ENCODE measurements around the gene KIF15. TPM values are rescaled to one million over a fixed set of nuclear protein-coding genes. Genes with fewer than 3 reads are reported as not detected.
A peak's percentile ranks its signal among the peaks of the same experiment; 100 is the strongest.

KIF15 gene
- total RNA-seq, 1 experiment from 2014 or later, result 21.9 TPM

DNA sequence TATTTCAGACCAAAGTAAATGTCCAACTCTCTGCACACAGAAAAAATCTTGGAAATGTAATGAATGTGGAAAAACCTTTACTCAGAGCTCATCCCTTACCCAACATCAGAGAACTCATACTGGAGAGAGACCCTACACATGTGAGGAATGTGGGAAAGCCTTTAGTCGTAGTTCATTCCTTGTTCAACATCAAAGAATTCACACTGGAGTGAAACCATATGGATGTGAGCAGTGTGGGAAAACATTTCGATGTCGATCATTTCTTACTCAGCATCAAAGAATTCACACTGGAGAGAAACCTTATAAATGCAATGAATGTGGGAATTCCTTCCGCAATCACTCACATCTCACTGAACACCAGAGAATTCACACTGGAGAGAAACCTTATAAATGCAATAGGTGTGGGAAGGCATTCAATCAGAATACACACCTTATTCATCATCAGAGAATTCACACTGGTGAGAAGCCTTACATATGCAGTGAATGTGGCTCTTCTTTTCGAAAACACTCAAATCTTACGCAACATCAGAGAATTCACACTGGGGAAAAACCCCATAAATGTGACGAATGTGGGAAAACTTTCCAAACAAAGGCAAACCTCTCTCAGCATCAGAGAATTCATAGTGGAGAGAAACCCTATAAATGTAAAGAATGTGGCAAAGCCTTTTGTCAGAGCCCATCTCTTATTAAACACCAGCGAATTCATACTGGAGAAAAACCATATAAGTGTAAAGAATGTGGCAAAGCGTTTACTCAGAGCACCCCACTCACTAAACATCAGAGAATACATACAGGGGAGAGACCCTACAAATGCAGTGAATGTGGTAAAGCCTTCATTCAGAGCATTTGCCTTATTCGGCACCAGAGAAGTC lies 40.1 kb upstream of the KIF15 start:
- peaks cover 4% of the 10 kb centered on the region for H3K36me3 ChIP-seq (ENCODE audit: insufficient read depth, low read length, poor library complexity, severe bottlenecking)
- intact Hi-C loops (cut with micrococcal nuclease; ENCODE audit: unreplicated experiment), result no loop called here
- CTCF ChIA-PET, result no interaction called here

DNA sequence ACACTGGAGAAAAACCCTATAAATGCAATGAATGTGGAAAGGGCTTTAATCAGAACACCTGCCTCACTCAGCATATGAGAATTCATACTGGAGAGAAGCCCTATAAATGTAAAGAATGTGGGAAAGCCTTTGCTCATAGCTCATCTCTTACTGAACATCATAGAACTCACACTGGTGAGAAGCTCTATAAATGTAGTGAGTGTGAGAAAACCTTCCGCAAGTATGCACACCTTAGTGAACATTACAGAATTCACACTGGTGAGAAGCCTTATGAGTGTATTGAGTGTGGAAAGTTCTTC lies 39.5 kb upstream of the KIF15 start:
- Histone ChIP-seq H3K4me3 (ENCODE audit: low read depth, low read length, poor library complexity, severe bottlenecking) (no peak overlapping the region), H3K27ac (ENCODE audit: low read depth, low read length, poor library complexity, severe bottlenecking) (no peak overlapping the region), H3K4me1 (ENCODE audit: insufficient read depth, low read length, poor library complexity, severe bottlenecking) (no peaks in the 10 kb centered on the region), H3K36me3 (ENCODE audit: insufficient read depth, low read length, poor library complexity, severe bottlenecking) (peaks cover 4% of the 10 kb centered on the region), H3K9me3 (ENCODE audit: low read depth, low read length, poor library complexity, severe bottlenecking) (peaks cover 30% of the 10 kb centered on the region), H3K27me3 (replicated peaks; ENCODE audit: insufficient read depth, low read depth, low read length, poor library complexity) (no peaks in the 10 kb centered on the region)
- ChIA-PET CTCF (no interaction called here), POLR2A (ENCODE audit: low non-redundant PET) (no interaction called here)
- no peak for DNase-seq (ENCODE audit: low spot score)
- BruUV-seq (replicated peaks), result no TSS peak
- no peak for TF ChIP-seq EZH2 (IDR thresholded peaks at IDR 0.05; ENCODE audit: borderline replicate concordance, low read depth, low read length, poor library complexity, severe bottlenecking)
- TF ChIP-seq, protein P1, sequence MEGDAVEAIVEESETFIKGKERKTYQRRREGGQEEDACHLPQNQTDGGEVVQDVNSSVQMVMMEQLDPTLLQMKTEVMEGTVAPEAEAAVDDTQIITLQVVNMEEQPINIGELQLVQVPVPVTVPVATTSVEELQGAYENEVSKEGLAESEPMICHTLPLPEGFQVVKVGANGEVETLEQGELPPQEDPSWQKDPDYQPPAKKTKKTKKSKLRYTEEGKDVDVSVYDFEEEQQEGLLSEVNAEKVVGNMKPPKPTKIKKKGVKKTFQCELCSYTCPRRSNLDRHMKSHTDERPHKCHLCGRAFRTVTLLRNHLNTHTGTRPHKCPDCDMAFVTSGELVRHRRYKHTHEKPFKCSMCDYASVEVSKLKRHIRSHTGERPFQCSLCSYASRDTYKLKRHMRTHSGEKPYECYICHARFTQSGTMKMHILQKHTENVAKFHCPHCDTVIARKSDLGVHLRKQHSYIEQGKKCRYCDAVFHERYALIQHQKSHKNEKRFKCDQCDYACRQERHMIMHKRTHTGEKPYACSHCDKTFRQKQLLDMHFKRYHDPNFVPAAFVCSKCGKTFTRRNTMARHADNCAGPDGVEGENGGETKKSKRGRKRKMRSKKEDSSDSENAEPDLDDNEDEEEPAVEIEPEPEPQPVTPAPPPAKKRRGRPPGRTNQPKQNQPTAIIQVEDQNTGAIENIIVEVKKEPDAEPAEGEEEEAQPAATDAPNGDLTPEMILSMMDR (conservative IDR thresholded peaks at IDR 0.05; ENCODE audit: low read depth, low read length), result no peak
- intact Hi-C loops (cut with micrococcal nuclease; ENCODE audit: unreplicated experiment), result no loop called here

More for the DNA sequence above, 40.1 kb upstream of the KIF15 start:
- no peak for TF ChIP-seq EZH2 (IDR thresholded peaks at IDR 0.05; ENCODE audit: borderline replicate concordance, low read depth, low read length, poor library complexity, severe bottlenecking)
- TF ChIP-seq, protein P1 (conservative IDR thresholded peaks at IDR 0.05; ENCODE audit: low read depth, low read length), result no peak
- H3K9me3 ChIP-seq (ENCODE audit: low read depth, low read length, poor library complexity, severe bottlenecking), result peaks cover 30% of the 10 kb centered on the region
- H3K27ac ChIP-seq (ENCODE audit: low read depth, low read length, poor library complexity, severe bottlenecking), result no peak overlapping the region
- DNase-seq (ENCODE audit: low spot score), result no peak
- no peak overlapping the region for H3K4me3 ChIP-seq (ENCODE audit: low read depth, low read length, poor library complexity, severe bottlenecking)
- no peaks in the 10 kb centered on the region for H3K4me1 ChIP-seq (ENCODE audit: insufficient read depth, low read length, poor library complexity, severe bottlenecking)
- no peaks in the 10 kb centered on the region for H3K27me3 ChIP-seq (replicated peaks; ENCODE audit: insufficient read depth, low read depth, low read length, poor library complexity)
- no TSS peak for BruUV-seq (replicated peaks)
- POLR2A ChIA-PET (ENCODE audit: low non-redundant PET), result no interaction called here

DNA sequence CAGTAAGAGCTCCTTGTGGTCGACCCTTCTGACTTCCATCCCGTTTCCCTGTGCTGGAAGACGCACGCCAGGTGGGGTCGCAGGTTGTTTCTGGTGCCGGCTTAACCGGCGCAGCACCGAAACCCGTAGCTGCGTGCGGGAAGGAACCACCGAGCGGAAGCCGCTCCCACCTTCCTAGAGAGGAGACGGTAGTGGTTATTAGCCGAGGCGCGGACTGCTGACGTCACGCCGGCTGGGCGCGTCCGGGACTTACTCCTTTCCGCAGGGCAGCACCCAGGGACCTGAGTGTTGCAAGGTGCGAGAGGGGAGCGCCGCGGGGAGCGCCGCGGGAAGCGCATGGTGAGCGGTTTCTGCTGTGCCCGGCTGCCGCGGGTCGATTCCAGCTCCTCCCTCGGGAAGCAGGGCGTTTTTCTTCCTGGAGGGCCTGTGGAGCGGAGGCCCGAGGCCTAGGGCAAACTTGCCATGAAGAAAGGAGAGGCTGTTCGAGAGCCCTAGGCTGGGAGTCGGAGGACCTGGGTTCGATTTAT lies 32.1 kb upstream of the KIF15 start, which contains the start of gene ZNF501:
ZNF501 (plus strand) TSS at position 252 of the 527 bp plus-strand sequence. CDS start 4,787 bp downstream, outside the sequence.
- intact Hi-C loops (cut with micrococcal nuclease; ENCODE audit: unreplicated experiment), result loop anchor here (1.0 kb wide), 1 partner anchor 17 kb away; the partner anchor contains the start of gene ZNF502
- no peaks in the 10 kb centered on the region for H3K4me1 ChIP-seq (ENCODE audit: insufficient read depth, low read length, poor library complexity, severe bottlenecking)
- peak; percentile 85 for DNase-seq (ENCODE audit: low spot score)
- TF ChIP-seq, protein P1 (conservative IDR thresholded peaks at IDR 0.05; ENCODE audit: low read depth, low read length), result no peak
- TF ChIP-seq EZH2 (IDR thresholded peaks at IDR 0.05; ENCODE audit: borderline replicate concordance, low read depth, low read length, poor library complexity, severe bottlenecking), result no peak
- peak within 1 kb of the TSS; percentile 54 for H3K4me3 ChIP-seq (ENCODE audit: low read depth, low read length, poor library complexity, severe bottlenecking)
- POLR2A ChIA-PET (ENCODE audit: low non-redundant PET), result no interaction called here
- no peaks in the 10 kb centered on the region for H3K27me3 ChIP-seq (replicated peaks; ENCODE audit: insufficient read depth, low read depth, low read length, poor library complexity)
- no peaks in the 10 kb centered on the region for H3K36me3 ChIP-seq (ENCODE audit: insufficient read depth, low read length, poor library complexity, severe bottlenecking)
- H3K27ac ChIP-seq (ENCODE audit: low read depth, low read length, poor library complexity, severe bottlenecking), result peak within 1 kb of the TSS; percentile 51
- H3K9me3 ChIP-seq (ENCODE audit: low read depth, low read length, poor library complexity, severe bottlenecking), result peaks cover 36% of the 10 kb centered on the region
- CTCF ChIA-PET, result no interaction called here
- no TSS peak for BruUV-seq (replicated peaks)

All from A673 (cell line).